HEK293T (cell line): Measurements from ENCODE around the gene CDH2.

ENCODE experiments used
- ARNT ChIP-seq: fragments of 450-650 bp; IDR thresholded peaks from 2 replicates; pipeline ENCODE4 v1.6.1; 2017; ENCODE audit warnings: mild to moderate bottlenecking
- FOXK2 ChIP-seq: fragments of 450-650 bp; IDR thresholded peaks from 2 replicates; pipeline ENCODE4 v1.6.1; 2016; ENCODE audit warnings: mild to moderate bottlenecking

DNA sequence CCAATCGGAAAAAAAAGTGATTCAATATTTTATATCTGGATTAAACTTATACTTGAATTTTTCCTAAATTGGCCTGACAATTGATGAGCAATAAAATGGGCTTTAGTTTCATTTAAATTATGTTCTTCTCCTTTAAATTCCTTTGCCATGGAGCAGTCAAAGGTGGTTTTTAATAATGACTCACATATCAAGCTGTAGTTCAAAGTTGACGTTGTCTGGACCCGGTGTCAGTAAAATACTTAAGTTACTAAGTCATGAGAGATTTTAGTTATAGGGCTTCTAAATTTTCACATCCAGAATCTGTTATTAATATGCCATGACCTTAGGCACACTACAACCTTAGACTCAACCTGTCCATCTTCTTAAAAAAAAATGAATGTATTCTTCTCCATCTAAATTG is 62.5 kb downstream of the CDH2 start:
- TF ChIP-seq ARNT (no peak), FOXK2 (no peak)
